DMS153 treated with DMSO at 0.1 percent for 48 hours (cell line): Measurements from ENCODE around the gene AARS1.
A peak's percentile ranks its signal among the peaks of the same experiment; 100 is the strongest.
"Not testable (repeated sequence)": the region's sequence is repeated elsewhere in the genome, so short reads cannot be mapped to it uniquely, and the experiment has no call there.

Source experiments
- DNase-seq: peaks from one replicate; lab custom pipeline; 2025; ENCODE audit not compliant: unreplicated experiment; lab: John Stamatoyannopoulos, UW

Gene AARS1

GRCh38 chr16:70289229-70290094 lies at the start of gene AARS1:
TSS of gene AARS1 (minus strand) at chr16:70289506. CDS start at chr16:70282763, 6,743 bp downstream.
- DNase-seq, result peak; percentile 97

- no peak for DNase-seq
These were observed 48.5 kb upstream of the AARS1 start for GRCh38 chr16:70337814-70338213.

GRCh38 chr16:70332728-70333127 lies 43.4 kb upstream of the AARS1 start:
- DNase-seq, result not testable (repeated sequence)

GRCh38 chr16:70331588-70332358 lies 42.5 kb upstream of the AARS1 start:
- DNase-seq, result no peak

GRCh38 chr16:70331091-70331490 lies 41.8 kb upstream of the AARS1 start:
- DNase-seq, result no peak

- DNase-seq, result no peak
These were observed 35.9 kb upstream of the AARS1 start for GRCh38 chr16:70324998-70325747.

- DNase-seq, result no peak
These were observed 30.8 kb upstream of the AARS1 start for GRCh38 chr16:70320121-70320520.

GRCh38 chr16:70307726-70308125 lies 18.4 kb upstream of the AARS1 start:
- not testable (repeated sequence) for DNase-seq

- no peak for DNase-seq
These were observed 17.6 kb upstream of the AARS1 start for GRCh38 chr16:70306880-70307279.

- no peak for DNase-seq
These were observed 15.7 kb upstream of the AARS1 start for GRCh38 chr16:70304892-70305448.

- no peak for DNase-seq
These were observed 13.4 kb upstream of the AARS1 start for GRCh38 chr16:70302745-70303144.

GRCh38 chr16:70301121-70301520 lies 11.8 kb upstream of the AARS1 start:
- DNase-seq, result no peak

- peak; percentile 34 for DNase-seq
These were observed 10.0 kb upstream of the AARS1 start, which contains the start of gene DDX19B for GRCh38 chr16:70298988-70299938. TSS of gene DDX19B (plus strand) at chr16:70299186. CDS start at chr16:70299298, 112 bp downstream.

GRCh38 chr16:70295634-70296033 lies 6.3 kb upstream of the AARS1 start:
- no peak for DNase-seq

- DNase-seq, result no peak
These were observed 5.2 kb upstream of the AARS1 start for GRCh38 chr16:70294385-70295025.

GRCh38 chr16:70292148-70292547 lies 2.8 kb upstream of the AARS1 start:
- not testable (repeated sequence) for DNase-seq

- no peak for DNase-seq
These were observed 1.7 kb upstream of the AARS1 start for GRCh38 chr16:70290949-70291519.

- DNase-seq, result not testable (repeated sequence)
These were observed 1.9 kb downstream of the AARS1 start for GRCh38 chr16:70287304-70287971.
